Spleen (tissue), 11 donors: ENCODE results near the gene ENTPD8. TPM values are rescaled to one million over a fixed set of nuclear protein-coding genes. Genes with fewer than 3 reads are reported as not detected.

Source experiments
- DNase-seq: peaks from one replicate; pipeline ENCODE4 v3.0.0-alpha.2; 2020
- H3K27ac ChIP-seq, 8 donors: fragments of 200-600 bp; sonication (generic) in 7 of 8; 1 replicate in 4 of 8; 2 replicates in 4 of 8; pipeline versions ENCODE4 v1.5.0 to v1.8.0; 2016 to 2021; ENCODE audit warnings: inconsistent platforms in 4 of 8, mild to moderate bottlenecking in 4 of 8, moderate library complexity in 1 of 8
- H3K27me3 ChIP-seq, 7 donors: fragments of 200-600 bp; sonication (generic) in 6 of 7; replicated peaks in 1 of 7; 1 replicate in 4 of 7; 2 replicates in 3 of 7; pipeline versions ENCODE4 v1.5.0 to v1.8.0; 2016 to 2021; ENCODE audit warnings: inconsistent platforms in 3 of 7, mild to moderate bottlenecking in 1 of 7
- H3K36me3 ChIP-seq, 6 donors: fragments of 200-600 bp; sonication (generic) in 5 of 6; 1 replicate in 4 of 6; 2 replicates in 2 of 6; pipeline versions ENCODE4 v1.5.0 to v1.8.0; 2016 to 2021; ENCODE audit warnings: inconsistent platforms in 2 of 6
- H3K4me1 ChIP-seq, 6 donors: fragments of 200-600 bp; sonication (generic) in 5 of 6; 1 replicate in 3 of 6; 2 replicates in 3 of 6; pipeline versions ENCODE4 v1.5.0 to v1.8.0; 2016 to 2021; ENCODE audit warnings: inconsistent platforms in 3 of 6
- H3K4me3 ChIP-seq, 8 donors: fragments of 200-600 bp; sonication (generic) in 7 of 8; 1 replicate in 4 of 8; 2 replicates in 4 of 8; pipeline versions ENCODE4 v1.5.0 to v1.8.0; 2016 to 2021; ENCODE audit warnings: inconsistent platforms in 4 of 8, mild to moderate bottlenecking in 4 of 8, moderate library complexity in 2 of 8
- H3K9me3 ChIP-seq, 8 donors: fragments of 200-600 bp; sonication (generic) in 7 of 8; 1 replicate in 4 of 8; 2 replicates in 4 of 8; pipeline versions ENCODE4 v1.5.0 to v1.8.0; 2016 to 2021; ENCODE audit warnings: inconsistent platforms in 4 of 8
- POLR2A ChIP-seq, 3 donors: fragments of 450-650 bp; IDR thresholded peaks; one replicate each; pipeline ENCODE4 v1.5.1; 2017; ENCODE audit warnings: antibody characterized with exemption in 3 of 3, mild to moderate bottlenecking in 1 of 3
- POLR2AphosphoS5 ChIP-seq, 3 donors: sonication (generic); formaldehyde crosslinking; IDR thresholded peaks; one replicate each; pipeline ENCODE4 v1.5.1; 2017; ENCODE audit warnings: antibody characterized with exemption in 3 of 3
- WGBS, 5 donors: extraction: QIAGEN DNeasy Blood & Tissue Kit in 3 of 5; methylation state at CpG; one replicate each; pipeline versions ENCODE4 v1.1.5 to v1.1.7; 2013 to 2018; 5-methylcytosine and 5-hydroxymethylcytosine counted together
- intact Hi-C: fragments of 100-400 bp; cut with DNase I; formaldehyde crosslinking; loops from one replicate; pipeline ENCODE4 v1.15.0; 2023; ENCODE audit warnings: low total_unique reads
- polyA plus RNA-seq, 3 donors: library from polyadenylated mRNA; stranded (reverse); fragments of 200-250 nt; gene quantifications; one replicate each; pipeline ENCODE4 v1.2.1, GENCODE V29; 2013
- total RNA-seq, 7 donors: library from RNA; depleted of rRNA in 3 of 7; stranded (reverse); fragments of >200 nt in 3 of 7; fragmentation: NEBNext Ultra II Directional in 4 of 7; extraction: Animal tissue kit (Norgen Biotek cat#: 25700) in 4 of 7; gene quantifications; one replicate each; pipeline versions ENCODE4 v1.1.0 to v1.2.1, GENCODE V29; 2016 to 2021
- TF ChIP-seq, protein P1 (sequence below), 11 experiments: fragments of 200-600 bp in 7 of 11; fragments of 450-650 bp in 4 of 11; sonication (generic) in 4 of 11; IDR thresholded peaks in 8 of 11; conservative IDR thresholded peaks in 3 of 11; 1 replicate in 7 of 11; 2 replicates in 4 of 11; pipeline versions ENCODE4 v1.4.0 to v1.8.0; 2016 to 2021; ENCODE audit warnings: antibody characterized with exemption in 11 of 11, inconsistent platforms in 4 of 11, mild to moderate bottlenecking in 1 of 11
- donor health status: healthy with polysubstance abuse.
- donor health status: DM: no; HTN: no; CAD: no; lungs with moderate emphysema.
- donor health status: DM: no; HTN: no; CAD: no.
- donor health status: Bipolar disorder and iron deficiency.
- donor health status: healthy.
- donor health status: DM: no; HTN: no; CAD: no.
- donor health status: DM: yes; HTN: yes; CAD: no.

The ENTPD8 gene
- total and polyA plus RNA-seq, 10 donors, result 0.07 to 0.37 (median 0.18) TPM; not detected in 4

GRCh38 chr9:137459601-137460362, 18.6 kb upstream of the ENTPD8 start:
- intact Hi-C loops, result no loop called here
- DNase-seq, result no peak
- peak overlapping the region; percentile 43 to 72 (median 50) for H3K4me3 ChIP-seq

GRCh38 chr9:137459152-137459600, 18.0 kb upstream of the ENTPD8 start, which contains the start of gene NSMF:
NSMF (minus strand) TSS chr9:137459334; CDS start chr9:137459102, 232 bp downstream.
- H3K27me3 ChIP-seq, result peaks cover 0 to 19% (median 0%) of the 10 kb centered on the region in 7 donors
- intact Hi-C loops, result no loop called here
- H3K36me3 ChIP-seq, result peaks cover 0 to 28% (median 0%) of the 10 kb centered on the region in 6 donors
- WGBS, 5 donors, result 0 to 1% (median 1%) methylated on average over 9 to 62 of the region's 62 CpGs; no CpG with 5 or more reads in 1 of the 5 donors
- no peaks in the 10 kb centered on the region for H3K9me3 ChIP-seq
- peak within 1 kb of the TSS; percentile 43 to 72 (median 50) for H3K4me3 ChIP-seq
- peak; percentile 98 for DNase-seq
- H3K4me1 ChIP-seq, result peaks cover 36 to 85% (median 63%) of the 10 kb centered on the region in 6 donors
- peak within 1 kb of the TSS; percentile 61 to 89 (median 75) for H3K27ac ChIP-seq
- TF ChIP-seq POLR2A (IDR thresholded peaks at IDR 0.05), result peak in 1 of 3 donors; percentile 31
- peak; percentile 84 to 87 (median 86) for TF ChIP-seq POLR2AphosphoS5 (IDR thresholded peaks at IDR 0.05)
- TF ChIP-seq, protein P1, sequence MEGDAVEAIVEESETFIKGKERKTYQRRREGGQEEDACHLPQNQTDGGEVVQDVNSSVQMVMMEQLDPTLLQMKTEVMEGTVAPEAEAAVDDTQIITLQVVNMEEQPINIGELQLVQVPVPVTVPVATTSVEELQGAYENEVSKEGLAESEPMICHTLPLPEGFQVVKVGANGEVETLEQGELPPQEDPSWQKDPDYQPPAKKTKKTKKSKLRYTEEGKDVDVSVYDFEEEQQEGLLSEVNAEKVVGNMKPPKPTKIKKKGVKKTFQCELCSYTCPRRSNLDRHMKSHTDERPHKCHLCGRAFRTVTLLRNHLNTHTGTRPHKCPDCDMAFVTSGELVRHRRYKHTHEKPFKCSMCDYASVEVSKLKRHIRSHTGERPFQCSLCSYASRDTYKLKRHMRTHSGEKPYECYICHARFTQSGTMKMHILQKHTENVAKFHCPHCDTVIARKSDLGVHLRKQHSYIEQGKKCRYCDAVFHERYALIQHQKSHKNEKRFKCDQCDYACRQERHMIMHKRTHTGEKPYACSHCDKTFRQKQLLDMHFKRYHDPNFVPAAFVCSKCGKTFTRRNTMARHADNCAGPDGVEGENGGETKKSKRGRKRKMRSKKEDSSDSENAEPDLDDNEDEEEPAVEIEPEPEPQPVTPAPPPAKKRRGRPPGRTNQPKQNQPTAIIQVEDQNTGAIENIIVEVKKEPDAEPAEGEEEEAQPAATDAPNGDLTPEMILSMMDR (IDR thresholded peaks at IDR 0.05 in 8 of 11, conservative IDR thresholded peaks at IDR 0.05 in 3 of 11), result no peak

More at GRCh38 chr9:137459601-137460362, 18.6 kb upstream of the ENTPD8 start:
- H3K36me3 ChIP-seq, result peaks cover 0 to 28% (median 0%) of the 10 kb centered on the region in 6 donors
- no peaks in the 10 kb centered on the region for H3K9me3 ChIP-seq
- H3K27me3 ChIP-seq, result peaks cover 0 to 19% (median 0%) of the 10 kb centered on the region in 7 donors
- TF ChIP-seq, protein P1 (IDR thresholded peaks at IDR 0.05 in 8 of 11, conservative IDR thresholded peaks at IDR 0.05 in 3 of 11), result no peak
- TF ChIP-seq POLR2A (IDR thresholded peaks at IDR 0.05) (no peak), POLR2AphosphoS5 (IDR thresholded peaks at IDR 0.05) (no peak)
- 43 to 54% (median 46%) methylated on average over 11 to 15 of the region's 15 CpGs for WGBS, 5 donors
- peak overlapping the region; percentile 61 to 89 (median 75) for H3K27ac ChIP-seq
- H3K4me1 ChIP-seq, result peaks cover 30 to 79% (median 57%) of the 10 kb centered on the region in 6 donors

DNA sequence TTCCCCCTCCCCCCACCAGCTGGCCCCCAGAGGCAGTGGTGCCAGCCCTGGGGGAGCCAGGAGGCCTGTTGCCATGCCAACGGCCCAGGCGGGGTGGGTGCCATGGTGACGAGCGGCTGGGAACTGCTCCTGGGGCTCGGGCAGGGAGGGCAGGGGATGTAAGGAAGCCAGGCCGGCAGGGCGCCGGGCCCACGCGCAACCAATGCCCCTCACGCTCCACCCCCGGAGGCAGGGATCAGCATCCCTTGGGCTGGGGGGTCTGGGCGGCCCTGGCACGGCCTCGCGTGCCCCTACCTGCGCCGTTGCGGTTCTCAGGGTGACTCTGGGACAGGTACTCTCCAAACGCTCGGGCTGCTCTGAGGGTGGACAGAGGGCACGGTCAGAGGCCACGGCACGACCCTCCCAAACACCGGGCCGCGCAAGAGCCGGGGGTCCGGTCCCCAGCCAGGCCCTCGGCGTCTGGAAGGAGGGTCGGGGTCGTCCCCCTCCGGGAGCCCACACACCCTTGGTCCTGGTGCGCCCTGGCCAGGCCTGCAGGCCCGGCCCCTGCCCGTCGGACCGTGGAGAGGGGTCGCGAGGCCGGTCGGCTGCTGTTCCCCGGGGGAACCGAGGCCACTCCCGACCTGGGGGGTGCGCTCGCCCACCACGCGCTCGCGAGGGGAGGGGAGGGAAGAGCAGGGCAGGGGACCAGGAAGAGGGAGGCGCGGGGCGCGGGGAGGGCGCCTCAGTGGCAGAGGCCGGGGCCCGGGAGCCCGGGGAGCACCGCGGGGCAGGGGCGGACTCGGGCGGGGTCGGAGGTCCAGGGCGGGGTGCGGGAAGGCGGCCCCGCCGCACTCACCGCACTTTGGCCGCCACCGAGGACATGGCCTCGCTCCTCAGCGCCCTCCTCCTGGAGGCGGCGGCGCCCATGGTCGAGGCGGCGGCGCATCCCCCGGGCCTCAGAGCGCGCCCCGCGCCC, 17.3 kb upstream of the ENTPD8 start:
- Histone ChIP-seq H3K9me3 (no peaks in the 10 kb centered on the region), H3K36me3 (peaks cover 0 to 28% (median 0%) of the 10 kb centered on the region in 6 donors), H3K27me3 (peaks cover 0 to 19% (median 0%) of the 10 kb centered on the region in 7 donors), H3K4me3 (peak overlapping the region; percentile 43 to 72 (median 50)), H3K27ac (peak overlapping the region in 6 of 8 donors; percentile 27 to 89 (median 75)), H3K4me1 (peaks cover 37 to 90% (median 67%) of the 10 kb centered on the region in 6 donors)
- TF ChIP-seq POLR2A (IDR thresholded peaks at IDR 0.05) (no peak), POLR2AphosphoS5 (IDR thresholded peaks at IDR 0.05) (no peak)
- TF ChIP-seq, protein P1 (IDR thresholded peaks at IDR 0.05 in 8 of 11, conservative IDR thresholded peaks at IDR 0.05 in 3 of 11), result no peak
- 18 to 78% (median 28%) methylated on average over 4 to 88 of the region's 88 CpGs for WGBS, 5 donors
- peak; percentile 82 for DNase-seq
- intact Hi-C loops, result no loop called here
